HepG2 (cell line): ENCODE data around the gene CREB3. TPM values are rescaled to one million over a fixed set of nuclear protein-coding genes. Genes with fewer than 3 reads are reported as not detected.

ENCODE experiments used
- ATAC-seq: fragments of 200-7000 bp; cut with Tn5 transposase; 3 replicates; pipeline ENCODE4 v1.9.1; 2020; ENCODE audit warnings: mild to moderate bottlenecking, moderate library complexity
- BruUV-seq: library from RNA; stranded (reverse); fragments of 400-500 nt; replicated peaks from 2 replicates; lab custom pipeline; 2021; lab: Mats Ljungman, UMichigan
- CTCF ChIA-PET: fragments of 300-600 bp; formaldehyde crosslinking; extraction: SDS; loops from one replicate; lab custom pipeline; 2021; ENCODE audit warnings: low total read pairs, inconsistent platforms, low intra/inter-chr PET ratio; lab: Yijun Ruan, JAX
- POLR2A ChIA-PET: fragments of 350-600 bp; sonication (Branson Sonifier 250); formaldehyde crosslinking; loops from one replicate; lab custom pipeline; 2020; ENCODE audit warnings: antibody characterized with exemption, inconsistent platforms; lab: Yijun Ruan, JAX
- DNase-seq: peaks from one replicate; pipeline ENCODE4 v3.0.0-alpha.2; 2015; ENCODE audit warnings: low spot score
- FAIRE-seq: peaks from 3 replicates; lab custom pipeline; 2011; peaks lifted over from hg19 to GRCh38; lab: Jason Lieb, UNC
- H2AFZ ChIP-seq: one replicate; pipeline ENCODE4 v1.6.1; 2011; ENCODE audit warnings: low read length, inconsistent platforms
- H3K27ac ChIP-seq: fragments of 300-600 bp; 3 replicates; pipeline ENCODE4 v1.8.0; 2011; ENCODE audit warnings: mixed run types, mild to moderate bottlenecking, mixed read lengths, low read length, inconsistent platforms; ENCODE audit not compliant: insufficient read depth; ENCODE audit errors: extremely low read length
- H3K27me3 ChIP-seq, 2 experiments: fragments of 200-600 bp in 1 of 2; 2 replicates in 1 of 2; 3 replicates in 1 of 2; pipeline versions ENCODE4 v1.6.0 to v1.8.0; 2011; ENCODE audit warnings: low read length in 2 of 2, mild to moderate bottlenecking in 2 of 2, moderate library complexity in 2 of 2, inconsistent platforms in 1 of 2; ENCODE audit not compliant: insufficient read depth in 2 of 2, control insufficient read depth in 1 of 2
- H3K36me3 ChIP-seq, 2 experiments: fragments of 200-600 bp in 1 of 2; replicated peaks in 1 of 2; 2 replicates in 1 of 2; 3 replicates in 1 of 2; pipeline versions ENCODE4 v1.5.1 to v1.8.0; 2011; ENCODE audit warnings: low read length in 2 of 2, inconsistent platforms in 1 of 2; ENCODE audit not compliant: insufficient read depth in 2 of 2, control insufficient read depth in 1 of 2
- H3K4me1 ChIP-seq: 2 replicates; pipeline ENCODE4 v1.5.1; 2012; ENCODE audit warnings: low read length, inconsistent platforms; ENCODE audit not compliant: insufficient read depth
- H3K4me2 ChIP-seq: 2 replicates; pipeline ENCODE4 v1.6.0; 2011; ENCODE audit warnings: low read depth, low read length, inconsistent platforms
- H3K4me3 ChIP-seq, 3 experiments: fragments of 200-600 bp in 1 of 3; sonication (generic), shearing (Covaris generic) in 1 of 3; replicated peaks in 1 of 3; 2 replicates each; pipeline ENCODE4 v1.5.1; 2011 to 2016; ENCODE audit warnings: low read length in 3 of 3, inconsistent platforms in 2 of 3, low read depth in 2 of 3, mild to moderate bottlenecking in 2 of 3, control low read depth in 1 of 3, mixed read lengths in 1 of 3; ENCODE audit not compliant: insufficient read depth in 1 of 3
- H3K79me2 ChIP-seq: one replicate; pipeline ENCODE4 v1.6.1; 2011; ENCODE audit warnings: low read length, inconsistent platforms; ENCODE audit not compliant: insufficient read depth
- H3K9ac ChIP-seq: 2 replicates; pipeline ENCODE4 v1.6.0; 2011; ENCODE audit warnings: mild to moderate bottlenecking, low read depth, low read length, inconsistent platforms; ENCODE audit not compliant: insufficient read depth
- H3K9me3 ChIP-seq: 2 replicates; pipeline ENCODE4 v1.5.1; 2012; ENCODE audit warnings: mild to moderate bottlenecking, low read length
- H4K20me1 ChIP-seq: 2 replicates; pipeline ENCODE4 v1.6.0; 2011; ENCODE audit warnings: inconsistent platforms, mild to moderate bottlenecking, low read length, moderate library complexity; ENCODE audit not compliant: insufficient read depth
- CHD2 ChIP-seq: IDR thresholded peaks from 2 replicates; pipeline ENCODE4 v1.6.1; 2011; ENCODE audit warnings: low read depth, low read length, improper control_type of control experiment
- GABPA ChIP-seq, 2 experiments: IDR thresholded peaks; 2 replicates each; pipeline ENCODE4 v1.6.1; 2011 to 2016; ENCODE audit warnings: low read depth in 2 of 2, low read length in 1 of 2, missing biosample characterization in 1 of 2, missing genetic modification characterization in 1 of 2
- HMGA1 ChIP-seq: sonication (generic); formaldehyde crosslinking; conservative IDR thresholded peaks from 2 replicates; pipeline ENCODE4 v1.4.0; 2020; ENCODE audit warnings: missing genetic modification reagents
- KDM6A ChIP-seq: IDR thresholded peaks from 2 replicates; pipeline ENCODE4 v1.6.1; 2016; ENCODE audit warnings: low read depth
- ZNF678 ChIP-seq: sonication (generic); formaldehyde crosslinking; IDR thresholded peaks from 2 replicates; pipeline ENCODE4 v1.4.0; 2020; ENCODE audit warnings: mild to moderate bottlenecking, missing genetic modification reagents
- WGBS: methylation state at CpG from one replicate; pipeline ENCODE4 v1.1.6; 2017; ENCODE audit warnings: low lambda C conversion rate; 5-methylcytosine and 5-hydroxymethylcytosine counted together
- in situ Hi-C: cut with HindIII; loops from 2 replicates; pipeline ENCODE4 v1.10.0; 2017; ENCODE audit warnings: low pct_unique_long_range_greater_than_20kb; ENCODE audit not compliant: extremely low pct_ligation_motif_present
- intact Hi-C: fragments of 100-400 bp; cut with micrococcal nuclease; formaldehyde crosslinking; loops from one replicate; pipeline ENCODE4 v1.10.0; 2022; ENCODE audit not compliant: unreplicated experiment
- polyA plus RNA-seq, 8 experiments: library from polyadenylated mRNA; depleted of rRNA in 3 of 8; stranded (reverse) in 7 of 8; unstranded in 1 of 8; fragments of >200 nt; fragmentation: Illumina TruSeq in 4 of 8; extraction: Trizol in 4 of 8; gene quantifications; 2 replicates each; pipeline versions ENCODE4 v1.2.1 to v1.2.3, GENCODE V29; 2011 to 2016; ENCODE audit warnings: low read depth in 4 of 8, missing spikeins in 1 of 8, mixed read lengths in 1 of 8; ENCODE audit not compliant: insufficient read depth in 1 of 8
- total RNA-seq, 5 experiments: library from RNA; depleted of rRNA; stranded (reverse); fragments of >200 nt; fragmentation: Illumina TruSeq; extraction: Trizol; gene quantifications; 2 replicates each; pipeline ENCODE4 v1.2.3, GENCODE V29; 2016; ENCODE audit warnings: low read depth in 1 of 5
- TF ChIP-seq, protein P1 (sequence below): fragments of 450-650 bp; IDR thresholded peaks from 2 replicates; pipeline ENCODE4 v1.6.1; 2016
- TF ChIP-seq, protein P2 (sequence below): sonication (generic); formaldehyde crosslinking; IDR thresholded peaks from 2 replicates; pipeline ENCODE4 v1.4.0; 2020; ENCODE audit warnings: missing genetic modification reagents, borderline replicate concordance

CREB3 gene
- total and polyA plus RNA-seq, 2 of the 13 experiments (the other 11 are each of a cell fraction or from before 2014, with no cell fraction given), result 11.1 to 34.2 TPM

DNA sequence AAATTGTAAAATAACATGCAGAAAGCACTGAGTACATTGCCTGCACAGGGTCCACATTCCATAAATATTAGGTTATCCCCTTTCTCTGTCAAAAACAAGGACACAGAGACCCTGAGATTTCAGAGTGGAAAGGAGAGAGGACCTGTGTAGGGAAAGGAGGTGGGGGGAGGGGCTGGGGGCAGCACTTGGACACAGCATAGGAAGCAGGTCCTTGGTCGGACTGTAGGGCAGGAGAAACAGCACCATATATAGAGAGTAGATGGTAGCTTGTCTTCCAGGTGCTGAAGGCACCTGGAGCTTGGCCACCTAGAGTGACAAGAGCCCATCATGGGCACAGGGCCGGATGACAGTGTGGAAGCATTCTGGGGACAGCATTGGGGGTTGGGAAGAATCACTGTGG lies 45.2 kb upstream of the CREB3 start:
- Histone ChIP-seq H3K9me3 (no peaks in the 10 kb centered on the region), H3K27me3 (no peaks in the 10 kb centered on the region), H2AFZ (no peak overlapping the region), H3K79me2 (no peaks in the 10 kb centered on the region), H3K27ac (no peak overlapping the region), H4K20me1 (no peaks in the 10 kb centered on the region), H3K4me2 (no peak overlapping the region), H3K4me1 (peaks cover 63% of the 10 kb centered on the region), H3K9ac (no peak overlapping the region), H3K36me3 (no peaks in the 10 kb centered on the region), H3K4me3 (no peak overlapping the region)
- BruUV-seq, result no TSS peak
- WGBS, result 75% methylated on average over 2 of the region's 2 CpGs
- ChIA-PET CTCF (no interaction called here), POLR2A (interaction anchor here (0.7 to 6.1 kb wide), 4 partner anchors 8 to 28 kb away, joined by 3 to 68 read pairs (median 9); partner anchors contain the start of genes CCDC107 and RMRP)
- TF ChIP-seq ZNF678 (no peak), HMGA1 (CRISPR knock-in tag) (no peak), GABPA (IDR thresholded peaks at IDR 0.05; ENCODE audit: low read depth, low read length) (no peak), GABPA (CRISPR knock-in tag; IDR thresholded peaks at IDR 0.05; ENCODE audit: low read depth) (no peak), CHD2 (no peak), KDM6A (no peak)
- TF ChIP-seq, protein P1, sequence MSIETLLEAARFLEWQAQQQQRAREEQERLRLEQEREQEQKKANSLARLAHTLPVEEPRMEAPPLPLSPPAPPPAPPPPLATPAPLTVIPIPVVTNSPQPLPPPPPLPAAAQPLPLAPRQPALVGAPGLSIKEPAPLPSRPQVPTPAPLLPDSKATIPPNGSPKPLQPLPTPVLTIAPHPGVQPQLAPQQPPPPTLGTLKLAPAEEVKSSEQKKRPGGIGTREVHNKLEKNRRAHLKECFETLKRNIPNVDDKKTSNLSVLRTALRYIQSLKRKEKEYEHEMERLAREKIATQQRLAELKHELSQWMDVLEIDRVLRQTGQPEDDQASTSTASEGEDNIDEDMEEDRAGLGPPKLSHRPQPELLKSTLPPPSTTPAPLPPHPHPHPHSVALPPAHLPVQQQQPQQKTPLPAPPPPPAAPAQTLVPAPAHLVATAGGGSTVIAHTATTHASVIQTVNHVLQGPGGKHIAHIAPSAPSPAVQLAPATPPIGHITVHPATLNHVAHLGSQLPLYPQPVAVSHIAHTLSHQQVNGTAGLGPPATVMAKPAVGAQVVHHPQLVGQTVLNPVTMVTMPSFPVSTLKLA, result no peak
- TF ChIP-seq, protein P2, sequence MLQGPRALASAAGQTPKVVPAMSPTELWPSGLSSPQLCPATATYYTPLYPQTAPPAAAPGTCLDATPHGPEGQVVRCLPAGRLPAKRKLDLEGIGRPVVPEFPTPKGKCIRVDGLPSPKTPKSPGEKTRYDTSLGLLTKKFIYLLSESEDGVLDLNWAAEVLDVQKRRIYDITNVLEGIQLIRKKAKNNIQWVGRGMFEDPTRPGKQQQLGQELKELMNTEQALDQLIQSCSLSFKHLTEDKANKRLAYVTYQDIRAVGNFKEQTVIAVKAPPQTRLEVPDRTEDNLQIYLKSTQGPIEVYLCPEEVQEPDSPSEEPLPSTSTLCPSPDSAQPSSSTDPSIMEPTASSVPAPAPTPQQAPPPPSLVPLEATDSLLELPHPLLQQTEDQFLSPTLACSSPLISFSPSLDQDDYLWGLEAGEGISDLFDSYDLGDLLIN (CRISPR knock-in tag), result no peak
- intact Hi-C loops (no loop called here), in situ Hi-C loops (no loop called here)
- peak; percentile 27 for DNase-seq
- no peak for FAIRE-seq
- ATAC-seq, result no peak
